ENCODE measurements around the gene CUBN.

Gene CUBN

DNA sequence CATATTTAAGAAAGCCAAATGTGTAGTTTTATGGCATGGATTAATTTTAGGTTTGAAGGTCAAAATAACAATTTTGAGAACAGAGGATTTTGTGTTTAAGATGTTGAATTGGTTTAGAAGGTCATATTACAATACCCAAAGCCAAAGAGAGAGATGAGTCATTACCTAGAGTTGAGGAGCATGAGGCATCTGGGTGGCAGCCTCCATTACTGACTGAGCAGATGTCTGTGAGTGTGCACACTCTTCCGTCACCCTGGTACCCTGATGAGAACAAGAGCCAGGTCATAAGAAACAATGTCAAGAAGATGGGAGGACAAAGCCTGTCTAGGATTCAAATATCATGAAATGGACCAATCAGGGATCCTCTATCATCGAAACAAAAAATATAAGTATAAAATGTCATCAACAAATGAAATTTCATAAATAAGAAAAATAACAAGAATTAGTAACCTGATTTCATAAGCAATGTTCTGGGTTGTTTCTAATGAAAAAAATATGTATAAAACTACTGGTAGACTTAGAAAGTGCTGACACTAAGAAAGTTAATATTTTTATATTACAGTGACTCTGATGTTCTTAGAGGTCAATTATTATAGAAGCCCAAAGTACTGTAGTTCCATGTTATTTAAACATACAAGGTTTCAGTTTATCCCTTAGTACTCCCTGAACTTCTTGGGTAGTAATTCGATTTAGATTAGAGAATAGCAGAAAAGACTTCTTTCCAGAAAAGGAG is 20.0 kb downstream of the CUBN start:
- Histone ChIP-seq H3K4me3 (ENCODE audit: control insufficient read depth in 1 of 7, extremely low read depth in 1 of 7, insufficient read depth in 4 of 7, low read depth in 2 of 7, low read length in 6 of 7) (no peak overlapping the region), H3K4me1 (ENCODE audit: control extremely low read depth in 1 of 4, control insufficient read depth in 4 of 4, insufficient read depth in 4 of 4, low read length in 3 of 4) (no peaks in the 10 kb centered on the region), H3K36me3 (ENCODE audit: control insufficient read depth in 4 of 4, insufficient read depth in 4 of 4, low read length in 3 of 4) (no peaks in the 10 kb centered on the region), H3K9me3 (ENCODE audit: control extremely low read depth in 1 of 5, control insufficient read depth in 4 of 5, insufficient read depth in 2 of 5, low read depth in 1 of 5, low read length in 4 of 5) (no peaks in the 10 kb centered on the region), H3K27ac (ENCODE audit: insufficient read depth in 1 of 2, low read depth in 1 of 2, low read length in 2 of 2, poor library complexity in 1 of 2, severe bottlenecking in 2 of 2) (no peak overlapping the region), H3K27me3 (replicated peaks in 2 of 5; ENCODE audit: control insufficient read depth in 4 of 5, insufficient read depth in 5 of 5, low read length in 4 of 5) (no peaks in the 10 kb centered on the region)
- ChIA-PET CTCF (no interaction called here), POLR2A (interaction anchor here (0.5 kb wide), 1 partner anchor 58 kb away, joined by 5 read pairs; no protein-coding TSS in a partner anchor)
- WGBS (ENCODE audit: insufficient coverage): 100% methylated on average over 1 of the region's 3 CpGs
- DNase-seq: peak in 2 of 3 donors; percentile 16 to 20

GRCh38 chr10:17109046-17109445 is 20.6 kb downstream of the CUBN start:
- no CpG with 5 or more reads among the region's 2 CpGs for WGBS (ENCODE audit: insufficient coverage)
- ChIA-PET POLR2A (interaction anchor here (0.5 kb wide), 1 partner anchor 57 kb away, joined by 5 read pairs; no protein-coding TSS in a partner anchor), CTCF (no interaction called here)
- H3K4me3 ChIP-seq (ENCODE audit: control insufficient read depth in 1 of 7, extremely low read depth in 1 of 7, insufficient read depth in 4 of 7, low read depth in 2 of 7, low read length in 6 of 7): no peak overlapping the region
- H3K27me3 ChIP-seq (replicated peaks in 2 of 5; ENCODE audit: control insufficient read depth in 4 of 5, insufficient read depth in 5 of 5, low read length in 4 of 5): no peaks in the 10 kb centered on the region
- H3K27ac ChIP-seq (ENCODE audit: insufficient read depth in 1 of 2, low read depth in 1 of 2, low read length in 2 of 2, poor library complexity in 1 of 2, severe bottlenecking in 2 of 2): no peak overlapping the region
- DNase-seq: no peak
- no peaks in the 10 kb centered on the region for H3K9me3 ChIP-seq (ENCODE audit: control extremely low read depth in 1 of 5, control insufficient read depth in 4 of 5, insufficient read depth in 2 of 5, low read depth in 1 of 5, low read length in 4 of 5)
- peaks cover 0 to 2% (median 0%) of the 10 kb centered on the region in 4 experiments for H3K36me3 ChIP-seq (ENCODE audit: control insufficient read depth in 4 of 4, insufficient read depth in 4 of 4, low read length in 3 of 4)
- H3K4me1 ChIP-seq (ENCODE audit: control extremely low read depth in 1 of 4, control insufficient read depth in 4 of 4, insufficient read depth in 4 of 4, low read length in 3 of 4): no peaks in the 10 kb centered on the region

DNA sequence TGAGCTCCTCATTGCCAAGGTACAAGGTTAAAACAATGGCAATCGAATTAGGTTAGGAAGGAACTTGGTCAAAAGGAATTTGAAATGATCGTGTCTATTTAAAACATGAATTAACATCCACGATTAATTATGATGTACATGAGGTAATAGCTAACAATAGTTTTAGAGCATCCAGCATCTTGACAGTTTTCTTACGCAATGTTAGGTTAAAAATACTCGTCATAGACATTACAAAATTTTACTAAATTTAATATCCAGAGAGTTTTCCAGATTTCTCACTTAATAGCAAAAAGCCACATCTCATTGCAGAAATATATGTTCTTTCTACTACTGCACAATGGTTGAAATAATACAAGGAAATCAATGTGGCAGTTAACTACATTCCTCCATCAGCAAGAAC is 22.6 kb downstream of the CUBN start:
- no CpG with 5 or more reads among the region's 5 CpGs for WGBS (ENCODE audit: insufficient coverage)
- CTCF ChIA-PET: no interaction called here
- no peak overlapping the region for H3K27ac ChIP-seq (ENCODE audit: insufficient read depth in 1 of 2, low read depth in 1 of 2, low read length in 2 of 2, poor library complexity in 1 of 2, severe bottlenecking in 2 of 2)

DNA sequence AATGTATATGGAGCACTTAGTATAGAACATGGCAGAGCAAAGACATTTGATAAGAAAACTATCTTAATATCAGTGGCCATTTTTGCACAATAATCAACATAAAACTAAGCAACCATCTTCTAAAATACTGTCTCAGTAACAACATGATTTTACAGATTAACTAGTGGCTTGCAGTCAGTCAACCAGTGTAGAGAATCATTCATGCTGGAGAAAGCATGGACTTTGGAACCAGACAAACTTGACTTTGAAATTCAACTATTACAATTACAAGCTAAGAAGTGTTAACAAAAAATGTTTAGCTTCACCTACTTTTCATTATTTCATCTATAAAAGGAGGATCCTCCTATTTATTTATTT is 27.7 kb downstream of the CUBN start:
- CTCF ChIA-PET: no interaction called here
- Histone ChIP-seq H3K27ac (ENCODE audit: insufficient read depth in 1 of 2, low read depth in 1 of 2, low read length in 2 of 2, poor library complexity in 1 of 2, severe bottlenecking in 2 of 2) (no peak overlapping the region), H3K36me3 (ENCODE audit: control insufficient read depth in 4 of 4, insufficient read depth in 4 of 4, low read length in 3 of 4) (peaks cover 0 to 2% (median under 1%) of the 10 kb centered on the region in 4 experiments), H3K4me3 (ENCODE audit: control insufficient read depth in 1 of 7, extremely low read depth in 1 of 7, insufficient read depth in 4 of 7, low read depth in 2 of 7, low read length in 6 of 7) (no peak overlapping the region), H3K4me1 (ENCODE audit: control extremely low read depth in 1 of 4, control insufficient read depth in 4 of 4, insufficient read depth in 4 of 4, low read length in 3 of 4) (no peaks in the 10 kb centered on the region), H3K9me3 (ENCODE audit: control extremely low read depth in 1 of 5, control insufficient read depth in 4 of 5, insufficient read depth in 2 of 5, low read depth in 1 of 5, low read length in 4 of 5) (peaks cover 0 to under 1% (median 0%) of the 10 kb centered on the region in 5 experiments), H3K27me3 (replicated peaks in 2 of 5; ENCODE audit: control insufficient read depth in 4 of 5, insufficient read depth in 5 of 5, low read length in 4 of 5) (no peaks in the 10 kb centered on the region)
- POLR2A ChIA-PET: no interaction called here
- DNase-seq: no peak

More for the DNA sequence above, 22.6 kb downstream of the CUBN start:
- H3K4me1 ChIP-seq (ENCODE audit: control extremely low read depth in 1 of 4, control insufficient read depth in 4 of 4, insufficient read depth in 4 of 4, low read length in 3 of 4): no peaks in the 10 kb centered on the region
- no peaks in the 10 kb centered on the region for H3K27me3 ChIP-seq (replicated peaks in 2 of 5; ENCODE audit: control insufficient read depth in 4 of 5, insufficient read depth in 5 of 5, low read length in 4 of 5)
- peaks cover 0 to 2% (median under 1%) of the 10 kb centered on the region in 4 experiments for H3K36me3 ChIP-seq (ENCODE audit: control insufficient read depth in 4 of 4, insufficient read depth in 4 of 4, low read length in 3 of 4)
- no peak overlapping the region for H3K4me3 ChIP-seq (ENCODE audit: control insufficient read depth in 1 of 7, extremely low read depth in 1 of 7, insufficient read depth in 4 of 7, low read depth in 2 of 7, low read length in 6 of 7)
- POLR2A ChIA-PET: no interaction called here
- H3K9me3 ChIP-seq (ENCODE audit: control extremely low read depth in 1 of 5, control insufficient read depth in 4 of 5, insufficient read depth in 2 of 5, low read depth in 1 of 5, low read length in 4 of 5): no peaks in the 10 kb centered on the region
- DNase-seq: no peak

GRCh38 chr10:17101257-17101909 is 28.2 kb downstream of the CUBN start:
- H3K4me1 ChIP-seq (ENCODE audit: control extremely low read depth in 1 of 4, control insufficient read depth in 4 of 4, insufficient read depth in 4 of 4, low read length in 3 of 4): no peaks in the 10 kb centered on the region
- peaks cover 0 to 2% (median under 1%) of the 10 kb centered on the region in 4 experiments for H3K36me3 ChIP-seq (ENCODE audit: control insufficient read depth in 4 of 4, insufficient read depth in 4 of 4, low read length in 3 of 4)
- CTCF ChIA-PET: no interaction called here
- H3K27me3 ChIP-seq (replicated peaks in 2 of 5; ENCODE audit: control insufficient read depth in 4 of 5, insufficient read depth in 5 of 5, low read length in 4 of 5): no peaks in the 10 kb centered on the region
- 100% methylated on average over 4 of the region's 7 CpGs for whole genome bisulfite sequencing (ENCODE audit: insufficient coverage)
- no peak for DNase-seq
- H3K4me3 ChIP-seq (ENCODE audit: control insufficient read depth in 1 of 7, extremely low read depth in 1 of 7, insufficient read depth in 4 of 7, low read depth in 2 of 7, low read length in 6 of 7): no peak overlapping the region
- peaks cover 0 to 3% (median 0%) of the 10 kb centered on the region in 5 experiments for H3K9me3 ChIP-seq (ENCODE audit: control extremely low read depth in 1 of 5, control insufficient read depth in 4 of 5, insufficient read depth in 2 of 5, low read depth in 1 of 5, low read length in 4 of 5)
- POLR2A ChIA-PET: no interaction called here
- H3K27ac ChIP-seq (ENCODE audit: insufficient read depth in 1 of 2, low read depth in 1 of 2, low read length in 2 of 2, poor library complexity in 1 of 2, severe bottlenecking in 2 of 2): no peak overlapping the region

DNA sequence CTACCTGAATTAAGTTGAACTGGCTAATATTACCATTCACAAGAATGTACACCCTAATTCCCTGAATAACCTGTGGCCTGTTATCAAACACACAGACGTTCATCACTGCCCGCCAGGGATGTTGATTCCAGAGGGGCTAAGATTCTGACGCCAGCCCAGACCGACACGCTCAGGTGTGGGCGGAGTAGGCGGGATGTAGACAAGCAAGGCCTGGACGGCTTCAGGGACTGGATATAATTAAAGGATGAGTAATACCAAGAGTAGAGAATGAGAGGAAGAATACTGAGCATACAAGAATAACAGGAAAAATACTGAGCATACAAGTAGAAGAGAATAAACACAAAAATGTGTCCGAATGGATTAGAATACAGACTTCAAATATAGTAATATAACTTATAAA is 29.0 kb downstream of the CUBN start:
- Histone ChIP-seq H3K36me3 (ENCODE audit: control insufficient read depth in 4 of 4, insufficient read depth in 4 of 4, low read length in 3 of 4) (peaks cover 0 to 2% (median under 1%) of the 10 kb centered on the region in 4 experiments), H3K4me1 (ENCODE audit: control extremely low read depth in 1 of 4, control insufficient read depth in 4 of 4, insufficient read depth in 4 of 4, low read length in 3 of 4) (no peaks in the 10 kb centered on the region), H3K27me3 (replicated peaks in 2 of 5; ENCODE audit: control insufficient read depth in 4 of 5, insufficient read depth in 5 of 5, low read length in 4 of 5) (no peaks in the 10 kb centered on the region), H3K4me3 (ENCODE audit: control insufficient read depth in 1 of 7, extremely low read depth in 1 of 7, insufficient read depth in 4 of 7, low read depth in 2 of 7, low read length in 6 of 7) (no peak overlapping the region), H3K9me3 (ENCODE audit: control extremely low read depth in 1 of 5, control insufficient read depth in 4 of 5, insufficient read depth in 2 of 5, low read depth in 1 of 5, low read length in 4 of 5) (peaks cover 0 to 3% (median 0%) of the 10 kb centered on the region in 5 experiments), H3K27ac (ENCODE audit: insufficient read depth in 1 of 2, low read depth in 1 of 2, low read length in 2 of 2, poor library complexity in 1 of 2, severe bottlenecking in 2 of 2) (no peak overlapping the region)
- no peak for DNase-seq
- WGBS (ENCODE audit: insufficient coverage): 97% methylated on average over 8 of the region's 9 CpGs
- ChIA-PET CTCF (no interaction called here), POLR2A (no interaction called here)

GRCh38 chr10:17098012-17098411 is 31.6 kb downstream of the CUBN start:
- Histone ChIP-seq H3K4me3 (ENCODE audit: control insufficient read depth in 1 of 7, extremely low read depth in 1 of 7, insufficient read depth in 4 of 7, low read depth in 2 of 7, low read length in 6 of 7) (no peak overlapping the region), H3K4me1 (ENCODE audit: control extremely low read depth in 1 of 4, control insufficient read depth in 4 of 4, insufficient read depth in 4 of 4, low read length in 3 of 4) (no peaks in the 10 kb centered on the region), H3K9me3 (ENCODE audit: control extremely low read depth in 1 of 5, control insufficient read depth in 4 of 5, insufficient read depth in 2 of 5, low read depth in 1 of 5, low read length in 4 of 5) (peaks cover 0 to 9% (median 0%) of the 10 kb centered on the region in 5 experiments), H3K36me3 (ENCODE audit: control insufficient read depth in 4 of 4, insufficient read depth in 4 of 4, low read length in 3 of 4) (no peaks in the 10 kb centered on the region), H3K27me3 (replicated peaks in 2 of 5; ENCODE audit: control insufficient read depth in 4 of 5, insufficient read depth in 5 of 5, low read length in 4 of 5) (no peaks in the 10 kb centered on the region), H3K27ac (ENCODE audit: insufficient read depth in 1 of 2, low read depth in 1 of 2, low read length in 2 of 2, poor library complexity in 1 of 2, severe bottlenecking in 2 of 2) (no peak overlapping the region)
- POLR2A ChIA-PET: no interaction called here
- 100% methylated on average over 2 of the region's 3 CpGs for WGBS (ENCODE audit: insufficient coverage)
- CTCF ChIA-PET: no interaction called here
- DNase-seq: no peak

Data from common myeloid progenitor, CD34-positive (primary cell).